Measurements from ENCODE around the gene BCL2. TPM values are rescaled to one million over a fixed set of nuclear protein-coding genes. Genes with fewer than 3 reads are reported as not detected.

The BCL2 gene
- total and polyA plus RNA-seq, 5 donors = 2.7 to 7.7 (median 4.0) TPM

DNA sequence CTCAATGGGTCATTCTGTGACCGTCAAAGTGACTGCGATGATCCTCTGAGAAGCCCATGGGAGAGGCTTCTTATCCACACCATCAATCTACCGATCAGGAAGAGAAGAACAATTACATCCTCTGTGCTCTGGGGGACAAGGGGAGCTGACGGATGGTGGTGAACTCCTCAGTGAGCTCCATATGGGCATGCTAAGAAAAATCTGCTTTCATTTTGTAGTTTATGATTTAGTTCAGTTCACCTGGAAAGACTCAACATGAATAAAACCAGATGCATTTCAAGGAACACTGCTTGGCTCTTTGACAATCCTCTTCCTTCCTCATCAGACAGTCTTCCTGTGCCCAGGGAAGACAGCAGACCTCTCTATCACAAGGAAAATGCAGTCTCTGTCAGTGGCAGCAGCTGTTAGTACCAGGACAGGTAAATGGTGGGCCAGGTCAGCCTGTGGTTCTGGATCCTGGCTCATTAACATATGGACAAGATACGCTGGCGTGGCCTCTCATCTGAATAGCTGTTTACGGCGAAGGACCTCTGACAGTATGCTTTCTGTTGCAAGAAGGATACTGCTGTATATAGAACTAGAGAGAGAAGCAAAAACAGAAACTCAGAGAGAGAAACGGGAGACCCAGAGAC lies 176.9 kb downstream of the BCL2 start:
- Histone ChIP-seq H3K4me1 (ENCODE audit: control insufficient read depth, insufficient read depth, low read length) (peaks cover 8% of the 10 kb centered on the region), H3K9me3 (ENCODE audit: control insufficient read depth, low read length) (no peaks in the 10 kb centered on the region), H3K4me3 (ENCODE audit: low read length) (no peak overlapping the region), H3K27me3 (ENCODE audit: control insufficient read depth, insufficient read depth) (no peaks in the 10 kb centered on the region), H3K27ac (ENCODE audit: low read length) (no peak overlapping the region)
- ATAC-seq (no peak), DNase-seq (no peak)
- 75% methylated on average over 9 of the region's 9 CpGs for WGBS
- intact Hi-C loops (cut with DNase I) = no loop called here

DNA sequence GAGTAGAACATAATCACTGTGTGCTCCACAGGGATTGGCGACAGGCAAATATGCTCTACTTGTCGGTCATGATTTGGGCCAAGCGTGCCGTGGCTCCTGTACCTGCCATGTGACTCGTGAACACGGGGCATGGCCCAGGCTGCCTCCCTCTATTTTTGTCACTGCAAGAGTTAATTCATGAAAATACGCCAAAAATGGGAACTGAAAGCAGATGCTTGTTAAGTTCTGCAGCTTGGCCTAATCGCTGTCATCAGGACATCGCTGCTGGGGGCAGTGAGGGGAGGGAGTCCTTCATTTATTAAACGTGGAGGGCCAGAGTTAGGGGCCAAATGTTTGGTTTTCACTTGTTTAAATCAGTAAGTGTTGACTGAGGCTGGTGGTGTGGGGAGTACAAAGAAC lies 177.8 kb downstream of the BCL2 start:
- Histone ChIP-seq H3K27me3 (ENCODE audit: control insufficient read depth, insufficient read depth) (no peaks in the 10 kb centered on the region), H3K9me3 (ENCODE audit: control insufficient read depth, low read length) (no peaks in the 10 kb centered on the region), H3K27ac (ENCODE audit: low read length) (no peak overlapping the region), H3K4me3 (ENCODE audit: low read length) (no peak overlapping the region), H3K4me1 (ENCODE audit: control insufficient read depth, insufficient read depth, low read length) (peaks cover 8% of the 10 kb centered on the region)
- intact Hi-C loops (cut with DNase I) = no loop called here
- 73% methylated on average over 10 of the region's 10 CpGs for WGBS
- ATAC-seq (no peak), DNase-seq (no peak)

DNA sequence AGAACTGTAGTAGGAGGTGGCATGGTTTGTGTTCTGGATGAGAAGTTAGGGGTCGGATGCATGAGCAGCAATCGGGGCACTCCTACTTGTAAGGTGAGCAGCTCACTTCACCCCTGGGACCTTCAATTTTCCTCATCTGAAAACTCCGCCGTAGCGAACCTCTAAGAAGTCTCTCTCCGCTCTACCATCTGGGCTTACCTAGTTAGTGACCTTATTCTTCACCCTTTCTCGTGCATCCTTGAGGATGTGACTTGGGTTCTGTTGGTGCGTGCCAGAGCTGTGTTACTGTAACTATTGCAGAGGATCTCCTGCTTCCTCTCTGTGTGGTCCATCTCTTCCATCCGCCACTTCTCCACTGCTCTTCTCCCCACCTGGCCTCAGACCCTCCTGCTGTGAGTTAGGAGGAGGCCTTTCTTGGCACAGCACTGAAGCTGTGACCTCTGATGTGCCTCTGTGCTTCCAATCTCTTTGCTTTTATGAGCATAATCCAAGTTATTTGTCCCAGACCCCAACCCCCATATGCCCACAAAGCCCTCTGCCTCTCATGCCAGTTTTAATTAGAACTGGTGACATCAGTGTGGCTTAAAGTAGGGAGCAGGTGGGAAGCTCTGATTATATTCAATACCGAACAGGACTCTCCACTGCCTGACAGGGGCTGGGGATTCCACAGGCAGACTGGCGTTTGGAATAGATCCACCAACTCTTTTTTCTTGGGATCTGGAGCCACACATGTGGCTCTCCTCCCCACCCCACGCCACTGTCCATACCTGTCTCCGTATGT lies 178.4 kb downstream of the BCL2 start:
- ATAC-seq (no peak), DNase-seq (no peak)
- WGBS = 95% methylated on average over 13 of the region's 13 CpGs
- no peaks in the 10 kb centered on the region for H3K27me3 ChIP-seq (ENCODE audit: control insufficient read depth, insufficient read depth)
- H3K4me3 ChIP-seq (ENCODE audit: low read length) = no peak overlapping the region
- no peak overlapping the region for H3K27ac ChIP-seq (ENCODE audit: low read length)
- intact Hi-C loops (cut with DNase I) = no loop called here
- no peaks in the 10 kb centered on the region for H3K9me3 ChIP-seq (ENCODE audit: control insufficient read depth, low read length)
- H3K4me1 ChIP-seq (ENCODE audit: control insufficient read depth, insufficient read depth, low read length) = peaks cover 8% of the 10 kb centered on the region

DNA sequence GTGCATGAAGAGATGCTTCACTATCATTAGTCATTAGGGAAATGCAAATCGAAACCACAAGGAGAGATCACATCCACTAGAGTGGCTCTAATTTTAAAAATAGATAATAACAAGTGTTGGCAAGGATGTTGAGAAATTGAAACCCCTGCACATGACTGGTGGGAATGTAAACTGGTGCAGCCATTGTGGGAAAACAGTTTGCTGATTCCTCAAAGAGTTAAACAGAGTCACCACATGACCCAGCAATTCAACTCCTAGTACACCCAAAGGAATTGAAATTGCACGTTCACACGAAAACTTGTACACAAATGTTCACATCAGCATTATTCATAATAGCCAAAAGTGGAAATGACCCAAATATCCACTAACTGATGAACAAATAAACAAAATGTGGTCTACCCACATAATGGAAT lies 179.5 kb downstream of the BCL2 start:
- ATAC-seq = no peak
- H3K27me3 ChIP-seq (ENCODE audit: control insufficient read depth, insufficient read depth) = no peaks in the 10 kb centered on the region
- DNase-seq = no peak
- H3K9me3 ChIP-seq (ENCODE audit: control insufficient read depth, low read length) = no peaks in the 10 kb centered on the region
- 65% methylated on average over 3 of the region's 3 CpGs for WGBS
- intact Hi-C loops (cut with DNase I) = no loop called here
- H3K4me3 ChIP-seq (ENCODE audit: low read length) = no peak overlapping the region
- no peak overlapping the region for H3K27ac ChIP-seq (ENCODE audit: low read length)
- peaks cover 8% of the 10 kb centered on the region for H3K4me1 ChIP-seq (ENCODE audit: control insufficient read depth, insufficient read depth, low read length)

DNA sequence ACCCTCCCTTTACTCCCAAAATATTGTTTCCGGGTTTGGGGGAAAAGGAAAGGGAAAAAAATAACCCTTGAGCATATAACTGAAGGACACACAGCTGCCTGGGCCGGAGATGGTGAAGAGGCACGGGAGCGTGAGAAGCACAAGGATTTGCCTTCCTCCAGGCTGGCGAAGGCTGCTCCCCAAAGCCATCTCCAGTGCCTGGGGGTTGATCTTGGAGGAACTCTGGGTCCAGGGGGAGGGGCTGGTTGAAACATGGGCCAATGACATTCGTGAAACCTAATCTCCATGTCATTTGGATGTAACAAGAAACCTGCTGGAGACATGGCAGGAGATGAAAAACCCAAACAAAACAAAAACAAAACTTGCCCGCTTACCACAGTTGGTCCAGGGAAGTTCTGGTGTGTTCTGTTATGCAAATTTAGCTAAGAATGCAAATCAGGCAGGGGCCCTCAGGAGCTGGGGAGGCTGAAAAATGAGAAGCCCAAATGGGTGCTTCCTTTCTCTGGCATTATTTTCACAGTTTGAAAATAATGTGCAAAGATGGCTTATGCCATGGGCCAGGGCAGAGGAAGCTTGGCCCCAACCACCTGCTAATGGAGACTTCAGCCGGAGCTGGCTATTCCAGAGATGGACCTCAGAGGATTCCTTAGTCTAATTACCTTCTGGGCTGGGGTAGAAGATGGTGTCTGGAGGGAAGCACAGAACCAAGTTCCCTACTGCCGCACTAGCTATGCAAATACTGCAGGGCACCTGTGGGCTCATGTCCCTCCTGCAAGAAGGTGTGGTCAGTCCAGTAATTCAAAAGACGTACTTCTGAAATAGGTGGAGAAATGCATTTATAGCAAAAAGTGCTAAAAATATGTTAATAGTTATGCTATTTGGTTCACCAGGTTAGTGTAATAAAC lies 180.9 kb downstream of the BCL2 start:
- Histone ChIP-seq H3K4me3 (ENCODE audit: low read length) (peak overlapping the region; percentile 13), H3K9me3 (ENCODE audit: control insufficient read depth, low read length) (no peaks in the 10 kb centered on the region), H3K4me1 (ENCODE audit: control insufficient read depth, insufficient read depth, low read length) (peaks cover 7% of the 10 kb centered on the region), H3K27ac (ENCODE audit: low read length) (no peak overlapping the region), H3K27me3 (ENCODE audit: control insufficient read depth, insufficient read depth) (no peaks in the 10 kb centered on the region)
- DNase-seq (no peak), ATAC-seq (peak; percentile 47 to 53)
- intact Hi-C loops (cut with DNase I) = loop anchor here in 1 of 4 donors (10.0 kb wide), 1 partner anchor 296 kb away; no protein-coding TSS in a partner anchor
- WGBS = 54% methylated on average over 10 of the region's 10 CpGs

DNA sequence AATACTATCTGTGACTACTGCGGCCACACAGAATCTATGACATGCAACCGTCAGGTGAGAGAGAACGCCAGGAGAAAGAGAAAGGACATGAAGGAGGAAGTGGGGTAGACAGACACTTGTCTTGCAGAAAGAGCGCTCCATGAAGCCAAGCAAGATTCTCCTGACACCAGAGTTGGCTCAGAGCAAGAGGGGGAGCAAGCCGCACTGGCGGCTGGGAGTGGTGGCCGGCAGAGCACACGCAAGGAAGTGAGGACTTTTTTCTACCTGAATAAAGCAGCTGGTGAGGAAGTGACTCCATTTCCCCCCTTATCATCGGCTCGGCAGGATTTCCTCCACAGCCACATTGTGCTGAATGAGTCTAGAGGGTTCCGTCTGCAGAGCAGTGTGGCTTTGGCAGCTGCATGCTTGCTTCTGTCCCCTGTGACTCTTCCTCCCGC lies 181.6 kb downstream of the BCL2 start:
- WGBS = 50% methylated on average over 12 of the region's 12 CpGs
- no peak overlapping the region for H3K27ac ChIP-seq (ENCODE audit: low read length)

DNA sequence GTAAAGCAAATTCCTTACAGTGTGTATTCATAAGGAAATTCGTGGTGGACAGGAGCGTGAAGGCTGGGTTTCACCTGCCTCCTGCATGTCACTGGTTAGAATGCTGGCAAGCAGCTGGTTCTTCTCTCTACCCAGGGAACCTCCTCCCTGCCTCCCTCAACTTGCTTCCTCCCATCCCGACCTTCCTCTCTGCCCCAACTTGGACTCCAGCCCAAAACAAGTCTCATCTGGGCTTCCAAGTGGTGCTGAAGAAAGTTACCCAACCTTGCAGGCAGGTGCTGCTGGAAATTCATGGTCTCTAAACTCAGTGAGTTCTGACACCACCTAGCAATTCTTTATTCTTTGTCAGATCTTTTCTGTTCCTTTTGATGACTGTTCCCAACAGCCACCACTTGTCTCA lies 184.5 kb downstream of the BCL2 start:
- DNase-seq (no peak), ATAC-seq (no peak)
- Histone ChIP-seq H3K27me3 (ENCODE audit: control insufficient read depth, insufficient read depth) (no peaks in the 10 kb centered on the region), H3K4me3 (ENCODE audit: low read length) (no peak overlapping the region), H3K27ac (ENCODE audit: low read length) (no peak overlapping the region), H3K9me3 (ENCODE audit: control insufficient read depth, low read length) (no peaks in the 10 kb centered on the region), H3K4me1 (ENCODE audit: control insufficient read depth, insufficient read depth, low read length) (peaks cover 2% of the 10 kb centered on the region)
- WGBS = 71% methylated on average over 3 of the region's 3 CpGs
- intact Hi-C loops (cut with DNase I) = loop anchor here in 1 of 4 donors (10.0 kb wide), 1 partner anchor 300 kb away; no protein-coding TSS in a partner anchor

More for the DNA sequence above, 181.6 kb downstream of the BCL2 start:
- H3K27me3 ChIP-seq (ENCODE audit: control insufficient read depth, insufficient read depth) = no peaks in the 10 kb centered on the region
- DNase-seq = peak in 2 of 3 donors; percentile 56 to 61
- peak; percentile 76 to 91 for ATAC-seq
- intact Hi-C loops (cut with DNase I) = loop anchor here in 1 of 4 donors (10.0 kb wide), 1 partner anchor 297 kb away; no protein-coding TSS in a partner anchor
- H3K4me1 ChIP-seq (ENCODE audit: control insufficient read depth, insufficient read depth, low read length) = peaks cover 2% of the 10 kb centered on the region
- H3K9me3 ChIP-seq (ENCODE audit: control insufficient read depth, low read length) = no peaks in the 10 kb centered on the region
- peak overlapping the region; percentile 13 for H3K4me3 ChIP-seq (ENCODE audit: low read length)

DNA sequence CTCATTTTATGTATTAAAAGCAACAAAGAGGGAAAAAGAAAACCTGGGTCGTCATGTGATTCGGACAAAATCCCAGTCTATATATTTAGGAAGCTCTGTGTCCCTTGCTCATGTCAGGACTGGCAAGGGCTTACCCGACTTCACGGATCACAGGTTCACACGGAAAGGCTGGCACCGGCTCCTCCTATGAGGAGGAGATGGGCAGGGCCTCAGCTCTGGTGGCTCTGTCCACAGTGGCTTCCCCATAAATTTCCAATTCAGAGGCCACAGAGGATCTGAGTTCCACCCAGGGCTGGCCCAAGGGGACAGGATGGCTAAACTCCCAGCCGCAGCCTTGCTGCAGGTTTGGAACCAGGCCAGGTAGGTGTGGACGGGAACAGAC lies 186.8 kb downstream of the BCL2 start:
- H3K9me3 ChIP-seq (ENCODE audit: control insufficient read depth, low read length) = no peaks in the 10 kb centered on the region
- no peak overlapping the region for H3K27ac ChIP-seq (ENCODE audit: low read length)
- H3K4me3 ChIP-seq (ENCODE audit: low read length) = no peak overlapping the region
- 85% methylated on average over 8 of the region's 8 CpGs for WGBS
- ATAC-seq = no peak
- no peaks in the 10 kb centered on the region for H3K27me3 ChIP-seq (ENCODE audit: control insufficient read depth, insufficient read depth)
- intact Hi-C loops (cut with DNase I) = loop anchor here (5.0 to 10.0 kb wide), 3 partner anchors 189 to 304 kb away; no protein-coding TSS in a partner anchor
- no peaks in the 10 kb centered on the region for H3K4me1 ChIP-seq (ENCODE audit: control insufficient read depth, insufficient read depth, low read length)
- DNase-seq = no peak

DNA sequence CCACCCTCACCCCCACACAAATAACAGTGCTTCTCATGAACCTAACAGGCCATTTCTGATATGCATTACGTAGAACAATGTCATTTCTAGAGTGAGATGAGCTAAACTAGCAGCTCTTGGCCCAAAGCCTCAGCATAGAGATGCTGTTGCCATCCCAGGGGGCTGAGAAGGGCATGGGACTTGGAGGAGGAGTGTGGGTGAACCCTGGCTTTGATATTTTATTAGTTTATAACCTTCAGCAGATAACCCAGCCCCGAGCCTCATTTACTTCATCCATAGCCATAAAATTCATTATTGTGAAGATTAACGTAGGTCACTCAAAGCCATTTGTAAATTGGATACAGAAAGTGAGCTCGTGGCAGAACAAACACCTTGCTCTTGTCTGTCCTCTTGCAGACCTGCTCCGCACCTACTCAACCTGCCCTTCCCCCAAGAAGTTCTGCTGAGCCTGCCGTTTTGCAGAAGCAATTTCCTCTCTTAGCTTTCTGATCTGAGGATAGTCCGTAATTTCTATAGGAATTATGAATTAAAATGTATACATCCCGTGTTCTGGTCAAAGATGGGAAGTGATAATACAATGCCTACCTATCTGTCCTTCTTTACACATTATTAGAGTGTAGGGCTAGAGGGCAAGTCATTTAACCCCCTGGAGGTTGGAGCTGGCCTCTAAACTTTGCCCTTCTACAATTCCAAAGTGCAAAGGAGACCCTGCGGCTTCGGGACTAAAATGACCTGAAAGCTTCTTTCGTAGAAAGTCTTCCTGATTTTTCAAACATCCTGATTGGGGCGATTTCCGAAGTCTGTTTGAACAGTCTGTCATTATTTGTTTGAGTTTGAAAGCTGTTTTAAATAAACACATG lies 187.4 kb downstream of the BCL2 start:
- H3K27me3 ChIP-seq (ENCODE audit: control insufficient read depth, insufficient read depth) = no peaks in the 10 kb centered on the region
- DNase-seq (no peak), ATAC-seq (no peak)
- no peak overlapping the region for H3K27ac ChIP-seq (ENCODE audit: low read length)
- H3K4me3 ChIP-seq (ENCODE audit: low read length) = no peak overlapping the region
- intact Hi-C loops (cut with DNase I) = loop anchor here (5.0 to 10.0 kb wide), 3 partner anchors 190 to 305 kb away; no protein-coding TSS in a partner anchor
- WGBS = 87% methylated on average over 13 of the region's 13 CpGs
- H3K9me3 ChIP-seq (ENCODE audit: control insufficient read depth, low read length) = no peaks in the 10 kb centered on the region
- H3K4me1 ChIP-seq (ENCODE audit: control insufficient read depth, insufficient read depth, low read length) = no peaks in the 10 kb centered on the region

Data from right cardiac atrium (tissue), 5 donors.